HepG2 (cell line): ENCODE measurements around the gene FBN2. TPM values are rescaled to one million over a fixed set of nuclear protein-coding genes. Genes with fewer than 3 reads are reported as not detected.

Source experiments
- ATAC-seq: fragments of 200-7000 bp; cut with Tn5 transposase; 3 replicates; pipeline ENCODE4 v1.9.1; 2020; ENCODE audit warnings: mild to moderate bottlenecking, moderate library complexity
- BruUV-seq: library from RNA; stranded (reverse); fragments of 400-500 nt; replicated peaks from 2 replicates; lab custom pipeline; 2021; lab: Mats Ljungman, UMichigan
- CTCF ChIA-PET: fragments of 300-600 bp; formaldehyde crosslinking; extraction: SDS; loops from one replicate; lab custom pipeline; 2021; ENCODE audit warnings: low total read pairs, inconsistent platforms, low intra/inter-chr PET ratio; lab: Yijun Ruan, JAX
- POLR2A ChIA-PET: fragments of 350-600 bp; sonication (Branson Sonifier 250); formaldehyde crosslinking; loops from one replicate; lab custom pipeline; 2020; ENCODE audit warnings: antibody characterized with exemption, inconsistent platforms; lab: Yijun Ruan, JAX
- DNase-seq: peaks from one replicate; pipeline ENCODE4 v3.0.0-alpha.2; 2015; ENCODE audit warnings: low spot score
- FAIRE-seq: peaks from 3 replicates; lab custom pipeline; 2011; peaks lifted over from hg19 to GRCh38; lab: Jason Lieb, UNC
- H2AFZ ChIP-seq: one replicate; pipeline ENCODE4 v1.6.1; 2011; ENCODE audit warnings: low read length, inconsistent platforms
- H3K27ac ChIP-seq: fragments of 300-600 bp; 3 replicates; pipeline ENCODE4 v1.8.0; 2011; ENCODE audit warnings: mixed run types, mild to moderate bottlenecking, mixed read lengths, low read length, inconsistent platforms; ENCODE audit not compliant: insufficient read depth; ENCODE audit errors: extremely low read length
- H3K27me3 ChIP-seq, 2 experiments: fragments of 200-600 bp in 1 of 2; 2 replicates in 1 of 2; 3 replicates in 1 of 2; pipeline versions ENCODE4 v1.6.0 to v1.8.0; 2011; ENCODE audit warnings: low read length in 2 of 2, mild to moderate bottlenecking in 2 of 2, moderate library complexity in 2 of 2, inconsistent platforms in 1 of 2; ENCODE audit not compliant: insufficient read depth in 2 of 2, control insufficient read depth in 1 of 2
- H3K36me3 ChIP-seq, 2 experiments: fragments of 200-600 bp in 1 of 2; replicated peaks in 1 of 2; 2 replicates in 1 of 2; 3 replicates in 1 of 2; pipeline versions ENCODE4 v1.5.1 to v1.8.0; 2011; ENCODE audit warnings: low read length in 2 of 2, inconsistent platforms in 1 of 2; ENCODE audit not compliant: insufficient read depth in 2 of 2, control insufficient read depth in 1 of 2
- H3K4me1 ChIP-seq: 2 replicates; pipeline ENCODE4 v1.5.1; 2012; ENCODE audit warnings: low read length, inconsistent platforms; ENCODE audit not compliant: insufficient read depth
- H3K4me2 ChIP-seq: 2 replicates; pipeline ENCODE4 v1.6.0; 2011; ENCODE audit warnings: low read depth, low read length, inconsistent platforms
- H3K4me3 ChIP-seq, 3 experiments: fragments of 200-600 bp in 1 of 3; sonication (generic), shearing (Covaris generic) in 1 of 3; replicated peaks in 1 of 3; 2 replicates each; pipeline ENCODE4 v1.5.1; 2011 to 2016; ENCODE audit warnings: low read length in 3 of 3, inconsistent platforms in 2 of 3, low read depth in 2 of 3, mild to moderate bottlenecking in 2 of 3, control low read depth in 1 of 3, mixed read lengths in 1 of 3; ENCODE audit not compliant: insufficient read depth in 1 of 3
- H3K79me2 ChIP-seq: one replicate; pipeline ENCODE4 v1.6.1; 2011; ENCODE audit warnings: low read length, inconsistent platforms; ENCODE audit not compliant: insufficient read depth
- H3K9ac ChIP-seq: 2 replicates; pipeline ENCODE4 v1.6.0; 2011; ENCODE audit warnings: mild to moderate bottlenecking, low read depth, low read length, inconsistent platforms; ENCODE audit not compliant: insufficient read depth
- H3K9me3 ChIP-seq: 2 replicates; pipeline ENCODE4 v1.5.1; 2012; ENCODE audit warnings: mild to moderate bottlenecking, low read length
- H4K20me1 ChIP-seq: 2 replicates; pipeline ENCODE4 v1.6.0; 2011; ENCODE audit warnings: inconsistent platforms, mild to moderate bottlenecking, low read length, moderate library complexity; ENCODE audit not compliant: insufficient read depth
- CHD2 ChIP-seq: IDR thresholded peaks from 2 replicates; pipeline ENCODE4 v1.6.1; 2011; ENCODE audit warnings: low read depth, low read length, improper control_type of control experiment
- LRRFIP1 ChIP-seq: sonication (generic); formaldehyde crosslinking; conservative IDR thresholded peaks from 2 replicates; pipeline ENCODE4 v1.4.0; 2020; ENCODE audit warnings: missing genetic modification reagents
- MTF2 ChIP-seq: sonication (generic); formaldehyde crosslinking; IDR thresholded peaks from 2 replicates; pipeline ENCODE4 v1.5.0; 2020; ENCODE audit warnings: missing genetic modification reagents, borderline replicate concordance
- NPAS2 ChIP-seq: sonication (generic); formaldehyde crosslinking; IDR thresholded peaks from 2 replicates; pipeline ENCODE4 v1.8.0; 2022; ENCODE audit warnings: mild to moderate bottlenecking, missing genetic modification reagents, borderline replicate concordance
- PCBP1 ChIP-seq: fragments of 200-400 bp; formaldehyde crosslinking; IDR thresholded peaks from 2 replicates; pipeline ENCODE4 v1.6.1; 2017; ENCODE audit warnings: mild to moderate bottlenecking, low read depth, low read length, borderline replicate concordance
- RARA ChIP-seq: IDR thresholded peaks from 2 replicates; pipeline ENCODE4 v1.6.1; 2016; ENCODE audit warnings: missing genetic modification reagents, missing compliant biosample characterization
- ZNF143 ChIP-seq: sonication (generic); formaldehyde crosslinking; IDR thresholded peaks from 2 replicates; pipeline ENCODE4 v1.4.0; 2020; ENCODE audit warnings: missing genetic modification reagents
- ZNF446 ChIP-seq: sonication (generic); formaldehyde crosslinking; IDR thresholded peaks from 2 replicates; pipeline ENCODE4 v1.5.0; 2020; ENCODE audit warnings: mild to moderate bottlenecking, missing genetic modification reagents
- ZNF687 ChIP-seq: sonication (generic); formaldehyde crosslinking; IDR thresholded peaks from 2 replicates; pipeline ENCODE4 v1.5.1; 2020; ENCODE audit warnings: mild to moderate bottlenecking, missing genetic modification reagents, moderate library complexity
- ZSCAN31 ChIP-seq: sonication (generic); formaldehyde crosslinking; IDR thresholded peaks from 2 replicates; pipeline ENCODE4 v1.5.0; 2020; ENCODE audit warnings: low read depth, mild to moderate bottlenecking, missing genetic modification reagents
- WGBS: methylation state at CpG from one replicate; pipeline ENCODE4 v1.1.6; 2017; ENCODE audit warnings: low lambda C conversion rate; 5-methylcytosine and 5-hydroxymethylcytosine counted together
- in situ Hi-C: cut with HindIII; loops from 2 replicates; pipeline ENCODE4 v1.10.0; 2017; ENCODE audit warnings: low pct_unique_long_range_greater_than_20kb; ENCODE audit not compliant: extremely low pct_ligation_motif_present
- intact Hi-C: fragments of 100-400 bp; cut with micrococcal nuclease; formaldehyde crosslinking; loops from one replicate; pipeline ENCODE4 v1.10.0; 2022; ENCODE audit not compliant: unreplicated experiment
- polyA plus RNA-seq, 8 experiments: library from polyadenylated mRNA; depleted of rRNA in 3 of 8; stranded (reverse) in 7 of 8; unstranded in 1 of 8; fragments of >200 nt; fragmentation: Illumina TruSeq in 4 of 8; extraction: Trizol in 4 of 8; gene quantifications; 2 replicates each; pipeline versions ENCODE4 v1.2.1 to v1.2.3, GENCODE V29; 2011 to 2016; ENCODE audit warnings: low read depth in 4 of 8, missing spikeins in 1 of 8, mixed read lengths in 1 of 8; ENCODE audit not compliant: insufficient read depth in 1 of 8
- total RNA-seq, 5 experiments: library from RNA; depleted of rRNA; stranded (reverse); fragments of >200 nt; fragmentation: Illumina TruSeq; extraction: Trizol; gene quantifications; 2 replicates each; pipeline ENCODE4 v1.2.3, GENCODE V29; 2016; ENCODE audit warnings: low read depth in 1 of 5

Gene FBN2
- total and polyA plus RNA-seq, 2 of the 13 experiments (the other 11 are each of a cell fraction or from before 2014, with no cell fraction given) = not detected

- Histone ChIP-seq H3K36me3 (no peaks in the 10 kb centered on the region), H3K79me2 (no peaks in the 10 kb centered on the region), H3K9ac (no peak overlapping the region), H4K20me1 (no peaks in the 10 kb centered on the region), H2AFZ (no peak overlapping the region), H3K9me3 (no peaks in the 10 kb centered on the region; the same call in 1 of the 2 replicates), H3K4me1 (no peaks in the 10 kb centered on the region)
- in situ Hi-C loops = no loop called here
- POLR2A ChIA-PET = no interaction called here
- FAIRE-seq = no peak
- peak; percentile 69 for ATAC-seq
- CTCF ChIA-PET = no interaction called here
- DNase-seq = no peak
- BruUV-seq = no TSS peak
- 0 out of 2 replicates have a peak, but pooled peaks have one; percentile 41 for TF ChIP-seq PCBP1
- TF ChIP-seq ZNF687 (CRISPR knock-in tag) = peak; percentile 12; the same call in 1 of the 2 replicates
- TF ChIP-seq LRRFIP1 (CRISPR knock-in tag) = no peak
- TF ChIP-seq CHD2 = no peak
- no peak for TF ChIP-seq ZNF446 (CRISPR knock-in tag)
- TF ChIP-seq NPAS2 (CRISPR knock-in tag) = no peak
- TF ChIP-seq ZSCAN31 = no peak
- no peak for TF ChIP-seq RARA (CRISPR knock-in tag)
- no peak for TF ChIP-seq MTF2 (CRISPR knock-in tag)
- no peak for TF ChIP-seq ZNF143 (CRISPR knock-in tag)
- TF ChIP-seq, all 625 proteins: peak for 2
- peak overlapping the region; percentile 7 to 48 (median 19); a peak in 2 of 6 replicates for H3K4me3 ChIP-seq
- H3K4me2 ChIP-seq = peak overlapping the region; percentile 57
- H3K27ac ChIP-seq = no peak overlapping the region
- intact Hi-C loops = no loop called here
- WGBS = 22% methylated on average over 43 of the region's 65 CpGs
- H3K27me3 ChIP-seq = peaks cover 0 to 20% of the 10 kb centered on the region in 2 experiments; a peak in 3 of 5 replicates
Observed at GRCh38 chr5:128538250-128539037, 399 bp upstream of the FBN2 start.
